ENCODE data around the gene ARHGDIA.

ARHGDIA gene

DNA sequence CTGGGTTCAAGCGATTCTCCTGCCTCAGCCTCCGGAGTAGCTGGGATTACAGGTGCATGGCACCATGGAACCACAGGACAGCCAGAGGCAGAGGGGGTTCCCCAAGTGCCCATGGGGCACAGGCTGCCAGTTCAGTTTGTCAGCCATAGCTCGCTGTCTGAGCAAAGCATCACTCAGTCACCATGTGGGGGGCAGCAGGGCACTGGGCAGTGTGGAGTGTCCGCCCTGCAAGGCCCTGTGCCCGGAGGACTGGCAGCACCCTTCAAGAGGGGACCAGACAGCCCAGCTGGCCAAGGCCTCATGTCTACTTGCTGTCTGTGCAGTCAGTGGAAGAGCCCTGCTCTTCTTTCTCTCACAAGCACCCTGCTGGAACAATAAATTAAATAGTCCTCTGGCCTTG lies 13.8 kb upstream of the ARHGDIA start:
- H2AFZ ChIP-seq (ENCODE audit: low read length) = no peak overlapping the region
- no peak overlapping the region for H3K4me3 ChIP-seq (ENCODE audit: low read length)
- H3K9me3 ChIP-seq (replicated peaks; ENCODE audit: insufficient read depth, low read length) = no peaks in the 10 kb centered on the region
- no peak overlapping the region for H3K9ac ChIP-seq (ENCODE audit: low read length)
- no peak for TF ChIP-seq EZH2phosphoT487 (IDR thresholded peaks at IDR 0.05; ENCODE audit: low read length)
- TF ChIP-seq EZH2 (optimal IDR thresholded peaks at IDR 0.05; ENCODE audit: low read depth, low read length) = no peak
- TF ChIP-seq, protein P1, sequence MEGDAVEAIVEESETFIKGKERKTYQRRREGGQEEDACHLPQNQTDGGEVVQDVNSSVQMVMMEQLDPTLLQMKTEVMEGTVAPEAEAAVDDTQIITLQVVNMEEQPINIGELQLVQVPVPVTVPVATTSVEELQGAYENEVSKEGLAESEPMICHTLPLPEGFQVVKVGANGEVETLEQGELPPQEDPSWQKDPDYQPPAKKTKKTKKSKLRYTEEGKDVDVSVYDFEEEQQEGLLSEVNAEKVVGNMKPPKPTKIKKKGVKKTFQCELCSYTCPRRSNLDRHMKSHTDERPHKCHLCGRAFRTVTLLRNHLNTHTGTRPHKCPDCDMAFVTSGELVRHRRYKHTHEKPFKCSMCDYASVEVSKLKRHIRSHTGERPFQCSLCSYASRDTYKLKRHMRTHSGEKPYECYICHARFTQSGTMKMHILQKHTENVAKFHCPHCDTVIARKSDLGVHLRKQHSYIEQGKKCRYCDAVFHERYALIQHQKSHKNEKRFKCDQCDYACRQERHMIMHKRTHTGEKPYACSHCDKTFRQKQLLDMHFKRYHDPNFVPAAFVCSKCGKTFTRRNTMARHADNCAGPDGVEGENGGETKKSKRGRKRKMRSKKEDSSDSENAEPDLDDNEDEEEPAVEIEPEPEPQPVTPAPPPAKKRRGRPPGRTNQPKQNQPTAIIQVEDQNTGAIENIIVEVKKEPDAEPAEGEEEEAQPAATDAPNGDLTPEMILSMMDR (IDR thresholded peaks at IDR 0.05; ENCODE audit: low read length) = no peak
- no peaks in the 10 kb centered on the region for H4K20me1 ChIP-seq (ENCODE audit: insufficient read depth, low read length)
- H3K27me3 ChIP-seq (replicated peaks; ENCODE audit: insufficient read depth, low read length) = no peaks in the 10 kb centered on the region
- H3K4me1 ChIP-seq (ENCODE audit: low read length) = peaks cover 6% of the 10 kb centered on the region
- H3K4me2 ChIP-seq (ENCODE audit: low read depth, low read length) = no peak overlapping the region
- H3K79me2 ChIP-seq (ENCODE audit: low read length) = peaks cover 43% of the 10 kb centered on the region
- H3K9me2 ChIP-seq (replicated peaks; ENCODE audit: insufficient read depth, low read length) = no peaks in the 10 kb centered on the region
- no peak for DNase-seq
- H3K27ac ChIP-seq (ENCODE audit: low read length) = no peak overlapping the region
- H3K36me3 ChIP-seq (replicated peaks; ENCODE audit: insufficient read depth, low read length) = peaks cover 26% of the 10 kb centered on the region
- H3F3A ChIP-seq (ENCODE audit: insufficient read depth, low read length) = peaks cover 4% of the 10 kb centered on the region; the same call in 1 of the 2 replicates

DNA sequence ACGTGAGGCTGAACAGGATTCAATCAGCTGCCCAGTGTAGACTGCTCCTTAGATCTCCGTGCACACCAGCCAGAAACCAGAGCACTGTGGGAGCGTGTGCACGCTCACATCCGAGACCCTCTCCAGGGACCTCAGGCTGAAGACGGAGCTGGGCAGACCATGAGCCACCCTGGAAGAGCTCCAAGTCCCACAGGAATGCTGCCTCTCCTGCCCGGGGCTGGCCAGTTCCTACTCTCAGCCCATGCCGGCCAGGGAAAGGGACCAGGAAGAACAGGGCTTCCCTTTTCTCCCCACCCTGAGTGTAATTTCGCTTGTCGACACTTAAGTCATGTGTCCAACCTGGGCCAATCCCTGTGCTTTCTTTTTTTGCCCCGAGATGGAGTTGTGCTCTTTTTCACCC lies 13.4 kb upstream of the ARHGDIA start:
- peaks cover 38% of the 10 kb centered on the region for H3K79me2 ChIP-seq (ENCODE audit: low read length)

DNA sequence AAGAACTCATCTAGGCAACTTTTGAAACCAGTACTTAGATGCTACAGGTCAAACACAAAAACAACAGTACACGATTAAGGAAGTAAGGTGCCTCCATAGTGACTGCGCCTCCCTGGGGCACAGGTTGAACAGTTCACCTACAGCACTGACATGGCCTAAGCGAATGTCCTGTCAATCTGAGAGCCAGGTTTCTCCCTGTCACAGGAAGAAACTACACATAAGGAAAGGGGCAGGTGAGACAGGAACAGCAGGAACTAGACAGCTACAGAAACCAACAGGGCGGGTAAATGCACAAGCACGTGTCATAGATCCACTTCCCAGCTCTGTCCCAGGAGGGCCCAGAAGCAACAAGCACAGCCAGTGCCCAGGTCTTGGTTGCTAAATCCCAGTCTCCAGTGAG lies 8.0 kb upstream of the ARHGDIA start:
- H3K9ac ChIP-seq (ENCODE audit: low read length) = no peak overlapping the region
- no peaks in the 10 kb centered on the region for H3K9me3 ChIP-seq (replicated peaks; ENCODE audit: insufficient read depth, low read length)
- H3K4me1 ChIP-seq (ENCODE audit: low read length) = no peaks in the 10 kb centered on the region
- H3K79me2 ChIP-seq (ENCODE audit: low read length) = no peaks in the 10 kb centered on the region
- H3K36me3 ChIP-seq (replicated peaks; ENCODE audit: insufficient read depth, low read length) = no peaks in the 10 kb centered on the region
- H3K27ac ChIP-seq (ENCODE audit: low read length) = no peak overlapping the region
- H3F3A ChIP-seq (ENCODE audit: insufficient read depth, low read length) = peaks cover 6% of the 10 kb centered on the region; the same call in 1 of the 2 replicates
- no peak for TF ChIP-seq EZH2phosphoT487 (IDR thresholded peaks at IDR 0.05; ENCODE audit: low read length)
- TF ChIP-seq EZH2 (optimal IDR thresholded peaks at IDR 0.05; ENCODE audit: low read depth, low read length) = no peak
- TF ChIP-seq, protein P1 (IDR thresholded peaks at IDR 0.05; ENCODE audit: low read length) = no peak
- no peaks in the 10 kb centered on the region for H4K20me1 ChIP-seq (ENCODE audit: insufficient read depth, low read length)
- H2AFZ ChIP-seq (ENCODE audit: low read length) = no peak overlapping the region
- DNase-seq = no peak
- no peak overlapping the region for H3K4me3 ChIP-seq (ENCODE audit: low read length)
- H3K4me2 ChIP-seq (ENCODE audit: low read depth, low read length) = no peak overlapping the region
- no peaks in the 10 kb centered on the region for H3K27me3 ChIP-seq (replicated peaks; ENCODE audit: insufficient read depth, low read length)
- no peaks in the 10 kb centered on the region for H3K9me2 ChIP-seq (replicated peaks; ENCODE audit: insufficient read depth, low read length)

More for the DNA sequence above, 13.4 kb upstream of the ARHGDIA start:
- Histone ChIP-seq H3K9me3 (replicated peaks; ENCODE audit: insufficient read depth, low read length) (no peaks in the 10 kb centered on the region), H3K4me3 (ENCODE audit: low read length) (no peak overlapping the region), H4K20me1 (ENCODE audit: insufficient read depth, low read length) (no peaks in the 10 kb centered on the region), H3K4me1 (ENCODE audit: low read length) (peaks cover 2% of the 10 kb centered on the region), H3K9me2 (replicated peaks; ENCODE audit: insufficient read depth, low read length) (no peaks in the 10 kb centered on the region), H3K4me2 (ENCODE audit: low read depth, low read length) (no peak overlapping the region), H3K36me3 (replicated peaks; ENCODE audit: insufficient read depth, low read length) (peaks cover 23% of the 10 kb centered on the region), H3K27me3 (replicated peaks; ENCODE audit: insufficient read depth, low read length) (no peaks in the 10 kb centered on the region), H3K27ac (ENCODE audit: low read length) (no peak overlapping the region), H2AFZ (ENCODE audit: low read length) (no peak overlapping the region), H3K9ac (ENCODE audit: low read length) (no peak overlapping the region), H3F3A (ENCODE audit: insufficient read depth, low read length) (peaks cover 4% of the 10 kb centered on the region; the same call in 1 of the 2 replicates)
- TF ChIP-seq EZH2 (optimal IDR thresholded peaks at IDR 0.05; ENCODE audit: low read depth, low read length) = no peak
- DNase-seq = no peak

DNA sequence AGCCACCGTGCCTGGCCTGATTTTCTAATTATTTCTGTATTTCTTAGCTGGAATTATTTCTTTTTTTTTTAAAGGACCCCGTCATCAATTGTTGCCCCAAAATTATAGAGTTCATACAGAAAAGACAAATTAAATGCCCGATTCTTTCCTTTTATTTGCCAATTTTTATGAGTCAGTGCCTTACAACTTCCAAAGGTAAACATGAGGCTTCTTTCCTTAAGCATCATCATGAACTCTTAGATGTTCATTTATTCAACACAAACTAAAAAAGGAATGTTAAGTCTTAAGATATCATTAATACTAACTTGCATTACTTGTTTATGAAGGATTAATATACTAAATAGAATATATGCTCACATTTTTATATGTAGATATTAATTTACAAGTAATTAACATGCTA lies 7.2 kb upstream of the ARHGDIA start:
- H3K36me3 ChIP-seq (replicated peaks; ENCODE audit: insufficient read depth, low read length) = no peaks in the 10 kb centered on the region

More for the DNA sequence above, 7.2 kb upstream of the ARHGDIA start:
- Histone ChIP-seq H3K9me3 (replicated peaks; ENCODE audit: insufficient read depth, low read length) (no peaks in the 10 kb centered on the region), H3K4me3 (ENCODE audit: low read length) (no peak overlapping the region), H3F3A (ENCODE audit: insufficient read depth, low read length) (peaks cover 12% of the 10 kb centered on the region), H3K4me1 (ENCODE audit: low read length) (no peaks in the 10 kb centered on the region), H2AFZ (ENCODE audit: low read length) (no peak overlapping the region), H3K79me2 (ENCODE audit: low read length) (no peaks in the 10 kb centered on the region), H4K20me1 (ENCODE audit: insufficient read depth, low read length) (no peaks in the 10 kb centered on the region), H3K4me2 (ENCODE audit: low read depth, low read length) (no peak overlapping the region), H3K9ac (ENCODE audit: low read length) (no peak overlapping the region), H3K27ac (ENCODE audit: low read length) (no peak overlapping the region), H3K9me2 (replicated peaks; ENCODE audit: insufficient read depth, low read length) (no peaks in the 10 kb centered on the region), H3K27me3 (replicated peaks; ENCODE audit: insufficient read depth, low read length) (no peaks in the 10 kb centered on the region)
- TF ChIP-seq EZH2phosphoT487 (IDR thresholded peaks at IDR 0.05; ENCODE audit: low read length) (no peak), EZH2 (optimal IDR thresholded peaks at IDR 0.05; ENCODE audit: low read depth, low read length) (no peak)
- TF ChIP-seq, protein P1 (IDR thresholded peaks at IDR 0.05; ENCODE audit: low read length) = no peak
- no peak for DNase-seq

Measured in MM.1S (cell line).